Measurements from ENCODE around the gene PRDM16.

DNA sequence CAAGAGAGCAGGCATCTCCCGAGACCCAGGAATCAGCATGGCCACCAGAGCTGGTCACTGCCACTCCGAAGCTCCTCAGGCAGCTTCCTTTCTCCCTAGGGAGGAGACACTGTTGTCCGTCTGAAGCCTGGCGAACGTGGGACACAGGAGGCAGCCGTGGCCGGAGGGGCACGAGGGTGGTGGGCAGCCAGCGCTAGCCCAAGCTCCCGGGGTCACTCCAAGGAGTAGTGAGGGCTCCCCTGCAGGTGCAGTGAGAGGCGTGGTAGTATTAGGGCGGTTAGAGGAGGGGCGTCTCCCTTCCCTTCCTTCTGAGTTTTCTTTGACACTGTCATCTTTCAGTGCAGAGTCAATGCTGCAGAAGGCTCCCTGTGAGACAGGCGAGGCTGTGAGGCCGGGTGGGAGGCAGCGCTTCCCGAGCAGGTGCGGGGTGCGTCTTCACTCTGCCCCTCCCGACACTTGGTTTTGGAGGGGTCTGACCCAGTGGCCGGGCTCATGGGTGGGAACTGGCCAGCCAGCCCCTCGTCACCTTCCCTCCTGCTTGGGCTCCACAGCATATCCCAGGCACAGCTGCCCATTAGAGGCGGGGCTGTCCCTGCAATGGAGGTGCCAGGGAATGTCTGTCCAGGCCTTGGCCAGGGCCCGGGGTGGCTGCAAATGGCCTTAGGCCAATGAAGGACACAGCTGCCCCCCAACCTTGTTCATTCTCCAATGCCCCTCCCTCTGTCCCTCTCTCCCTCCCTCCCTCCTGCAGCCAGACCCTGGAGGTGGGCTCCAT is 213.8 kb downstream of the PRDM16 start:
- no peak for TF ChIP-seq ZFP3 (CRISPR knock-in tag; IDR thresholded peaks at IDR 0.05)
- TF ChIP-seq SNAI2 (CRISPR knock-in tag; IDR thresholded peaks at IDR 0.05): no peak
- TF ChIP-seq BACH2 (CRISPR knock-in tag; IDR thresholded peaks at IDR 0.05; ENCODE audit: borderline replicate concordance): no peak
- no peak for TF ChIP-seq ZFP30 (CRISPR knock-in tag; IDR thresholded peaks at IDR 0.05)
- TF ChIP-seq, protein P1, sequence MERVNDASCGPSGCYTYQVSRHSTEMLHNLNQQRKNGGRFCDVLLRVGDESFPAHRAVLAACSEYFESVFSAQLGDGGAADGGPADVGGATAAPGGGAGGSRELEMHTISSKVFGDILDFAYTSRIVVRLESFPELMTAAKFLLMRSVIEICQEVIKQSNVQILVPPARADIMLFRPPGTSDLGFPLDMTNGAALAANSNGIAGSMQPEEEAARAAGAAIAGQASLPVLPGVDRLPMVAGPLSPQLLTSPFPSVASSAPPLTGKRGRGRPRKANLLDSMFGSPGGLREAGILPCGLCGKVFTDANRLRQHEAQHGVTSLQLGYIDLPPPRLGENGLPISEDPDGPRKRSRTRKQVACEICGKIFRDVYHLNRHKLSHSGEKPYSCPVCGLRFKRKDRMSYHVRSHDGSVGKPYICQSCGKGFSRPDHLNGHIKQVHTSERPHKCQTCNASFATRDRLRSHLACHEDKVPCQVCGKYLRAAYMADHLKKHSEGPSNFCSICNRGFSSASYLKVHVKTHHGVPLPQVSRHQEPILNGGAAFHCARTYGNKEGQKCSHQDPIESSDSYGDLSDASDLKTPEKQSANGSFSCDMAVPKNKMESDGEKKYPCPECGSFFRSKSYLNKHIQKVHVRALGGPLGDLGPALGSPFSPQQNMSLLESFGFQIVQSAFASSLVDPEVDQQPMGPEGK (CRISPR knock-in tag; IDR thresholded peaks at IDR 0.05; ENCODE audit: borderline replicate concordance): no peak
